HepG2 (cell line): Measurements from ENCODE around the gene BFSP1. TPM values are rescaled to one million over a fixed set of nuclear protein-coding genes. Genes with fewer than 3 reads are reported as not detected.

ENCODE experiments used
- MED13 ChIP-seq: sonication (generic); formaldehyde crosslinking; IDR thresholded peaks from 2 replicates; pipeline ENCODE4 v1.5.0; 2020; ENCODE audit warnings: missing genetic modification reagents
- ZNF124 ChIP-seq: sonication (generic); formaldehyde crosslinking; IDR thresholded peaks from 2 replicates; pipeline ENCODE4 v1.4.0; 2020; ENCODE audit warnings: missing genetic modification reagents
- ZSCAN25 ChIP-seq: sonication (generic); formaldehyde crosslinking; IDR thresholded peaks from 2 replicates; pipeline ENCODE4 v1.8.0; 2022; ENCODE audit warnings: mild to moderate bottlenecking, missing genetic modification reagents
- polyA plus RNA-seq, 8 experiments: library from polyadenylated mRNA; depleted of rRNA in 3 of 8; stranded (reverse) in 7 of 8; unstranded in 1 of 8; fragments of >200 nt; fragmentation: Illumina TruSeq in 4 of 8; extraction: Trizol in 4 of 8; gene quantifications; 2 replicates each; pipeline versions ENCODE4 v1.2.1 to v1.2.3, GENCODE V29; 2011 to 2016; ENCODE audit warnings: low read depth in 4 of 8, missing spikeins in 1 of 8, mixed read lengths in 1 of 8; ENCODE audit not compliant: insufficient read depth in 1 of 8
- total RNA-seq, 5 experiments: library from RNA; depleted of rRNA; stranded (reverse); fragments of >200 nt; fragmentation: Illumina TruSeq; extraction: Trizol; gene quantifications; 2 replicates each; pipeline ENCODE4 v1.2.3, GENCODE V29; 2016; ENCODE audit warnings: low read depth in 1 of 5
- TF ChIP-seq, protein P1 (sequence below), 2 experiments: sonication (generic) in 1 of 2; formaldehyde crosslinking in 1 of 2; IDR thresholded peaks; 2 replicates each; pipeline versions ENCODE4 v1.6.1 to v1.9.0; 2014 to 2022; ENCODE audit warnings: antibody characterized with exemption in 1 of 2, borderline replicate concordance in 1 of 2, inconsistent platforms in 1 of 2, low read depth in 1 of 2, missing genetic modification reagents in 1 of 2
- TF ChIP-seq, protein P2 (sequence below), 2 experiments: sonication (generic) in 1 of 2; formaldehyde crosslinking in 1 of 2; IDR thresholded peaks; 2 replicates each; pipeline versions ENCODE4 v1.5.1 to v1.6.1; 2011 to 2020; ENCODE audit warnings: borderline replicate concordance in 1 of 2, low read depth in 1 of 2, low read length in 1 of 2, mild to moderate bottlenecking in 1 of 2, missing genetic modification reagents in 1 of 2, moderate library complexity in 1 of 2
- TF ChIP-seq, protein P3 (sequence below): sonication (generic); formaldehyde crosslinking; IDR thresholded peaks from one replicate; pipeline ENCODE4 v1.5.1; 2020; ENCODE audit warnings: mild to moderate bottlenecking, missing genetic modification reagents; ENCODE audit errors: not compliant biosample characterization
- TF ChIP-seq, protein P4 (sequence below): sonication (generic); formaldehyde crosslinking; IDR thresholded peaks from 2 replicates; pipeline ENCODE4 v1.4.0; 2020; ENCODE audit warnings: missing genetic modification reagents

BFSP1 gene
- total and polyA plus RNA-seq, 2 of the 13 experiments (the other 11 are each of a cell fraction or from before 2014, with no cell fraction given) = 0.22 to 0.26 TPM

DNA sequence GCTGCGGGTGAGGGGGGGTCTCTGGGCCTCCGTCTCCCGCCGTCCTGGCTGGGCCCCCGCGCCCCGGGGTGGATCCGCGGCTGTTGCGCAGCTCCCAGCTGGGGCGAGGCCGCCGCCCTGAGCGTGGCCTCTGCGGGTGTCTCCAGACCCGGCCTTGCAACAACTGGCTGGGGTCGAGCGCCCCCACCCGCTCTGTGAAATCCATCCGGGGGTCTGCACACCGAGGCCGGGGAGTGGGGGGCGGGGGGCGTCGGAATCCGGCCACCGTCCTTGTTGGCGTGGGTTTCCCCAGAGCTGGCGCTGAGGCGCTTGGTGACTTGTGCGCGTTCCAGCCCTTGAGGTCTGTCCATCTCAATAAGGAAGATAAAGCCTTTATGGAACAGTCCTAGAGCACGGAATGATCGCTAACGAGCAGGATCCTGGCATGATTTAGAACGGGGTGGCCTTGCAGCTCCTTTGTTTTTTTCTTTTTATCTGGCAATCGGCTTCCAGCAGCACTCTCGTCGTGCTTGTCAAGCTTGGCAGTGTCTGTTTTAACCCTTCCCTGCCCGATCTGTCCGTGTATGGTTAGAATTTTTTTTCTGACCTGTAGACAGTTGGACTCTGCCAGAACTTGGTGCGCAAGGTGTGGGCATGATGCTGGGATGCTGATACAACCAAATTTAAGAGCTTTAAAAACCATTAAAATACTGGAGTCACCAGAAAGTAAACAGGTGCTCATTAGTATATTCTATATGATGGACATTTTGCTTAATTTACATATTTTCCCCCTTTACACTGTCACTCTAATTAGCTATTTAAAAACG is 39.4 kb upstream of the BFSP1 start (continued):
- TF ChIP-seq ZSCAN25 (no peak; the same call in 1 of the 2 replicates), MED13 (CRISPR knock-in tag) (no peak), ZNF124 (CRISPR knock-in tag) (no peak)
- TF ChIP-seq, protein P1, sequence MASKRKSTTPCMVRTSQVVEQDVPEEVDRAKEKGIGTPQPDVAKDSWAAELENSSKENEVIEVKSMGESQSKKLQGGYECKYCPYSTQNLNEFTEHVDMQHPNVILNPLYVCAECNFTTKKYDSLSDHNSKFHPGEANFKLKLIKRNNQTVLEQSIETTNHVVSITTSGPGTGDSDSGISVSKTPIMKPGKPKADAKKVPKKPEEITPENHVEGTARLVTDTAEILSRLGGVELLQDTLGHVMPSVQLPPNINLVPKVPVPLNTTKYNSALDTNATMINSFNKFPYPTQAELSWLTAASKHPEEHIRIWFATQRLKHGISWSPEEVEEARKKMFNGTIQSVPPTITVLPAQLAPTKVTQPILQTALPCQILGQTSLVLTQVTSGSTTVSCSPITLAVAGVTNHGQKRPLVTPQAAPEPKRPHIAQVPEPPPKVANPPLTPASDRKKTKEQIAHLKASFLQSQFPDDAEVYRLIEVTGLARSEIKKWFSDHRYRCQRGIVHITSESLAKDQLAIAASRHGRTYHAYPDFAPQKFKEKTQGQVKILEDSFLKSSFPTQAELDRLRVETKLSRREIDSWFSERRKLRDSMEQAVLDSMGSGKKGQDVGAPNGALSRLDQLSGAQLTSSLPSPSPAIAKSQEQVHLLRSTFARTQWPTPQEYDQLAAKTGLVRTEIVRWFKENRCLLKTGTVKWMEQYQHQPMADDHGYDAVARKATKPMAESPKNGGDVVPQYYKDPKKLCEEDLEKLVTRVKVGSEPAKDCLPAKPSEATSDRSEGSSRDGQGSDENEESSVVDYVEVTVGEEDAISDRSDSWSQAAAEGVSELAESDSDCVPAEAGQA (IDR thresholded peaks at IDR 0.05; ENCODE audit: low read depth) = no peak
- TF ChIP-seq, protein P1 (CRISPR knock-in tag; IDR thresholded peaks at IDR 0.05; ENCODE audit: borderline replicate concordance) = no peak
- TF ChIP-seq, protein P2, sequence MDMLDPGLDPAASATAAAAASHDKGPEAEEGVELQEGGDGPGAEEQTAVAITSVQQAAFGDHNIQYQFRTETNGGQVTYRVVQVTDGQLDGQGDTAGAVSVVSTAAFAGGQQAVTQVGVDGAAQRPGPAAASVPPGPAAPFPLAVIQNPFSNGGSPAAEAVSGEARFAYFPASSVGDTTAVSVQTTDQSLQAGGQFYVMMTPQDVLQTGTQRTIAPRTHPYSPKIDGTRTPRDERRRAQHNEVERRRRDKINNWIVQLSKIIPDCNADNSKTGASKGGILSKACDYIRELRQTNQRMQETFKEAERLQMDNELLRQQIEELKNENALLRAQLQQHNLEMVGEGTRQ (IDR thresholded peaks at IDR 0.05; ENCODE audit: low read depth, low read length) = no peak
- TF ChIP-seq, protein P2 (CRISPR knock-in tag; IDR thresholded peaks at IDR 0.05; ENCODE audit: borderline replicate concordance) = no peak
- TF ChIP-seq, protein P3, sequence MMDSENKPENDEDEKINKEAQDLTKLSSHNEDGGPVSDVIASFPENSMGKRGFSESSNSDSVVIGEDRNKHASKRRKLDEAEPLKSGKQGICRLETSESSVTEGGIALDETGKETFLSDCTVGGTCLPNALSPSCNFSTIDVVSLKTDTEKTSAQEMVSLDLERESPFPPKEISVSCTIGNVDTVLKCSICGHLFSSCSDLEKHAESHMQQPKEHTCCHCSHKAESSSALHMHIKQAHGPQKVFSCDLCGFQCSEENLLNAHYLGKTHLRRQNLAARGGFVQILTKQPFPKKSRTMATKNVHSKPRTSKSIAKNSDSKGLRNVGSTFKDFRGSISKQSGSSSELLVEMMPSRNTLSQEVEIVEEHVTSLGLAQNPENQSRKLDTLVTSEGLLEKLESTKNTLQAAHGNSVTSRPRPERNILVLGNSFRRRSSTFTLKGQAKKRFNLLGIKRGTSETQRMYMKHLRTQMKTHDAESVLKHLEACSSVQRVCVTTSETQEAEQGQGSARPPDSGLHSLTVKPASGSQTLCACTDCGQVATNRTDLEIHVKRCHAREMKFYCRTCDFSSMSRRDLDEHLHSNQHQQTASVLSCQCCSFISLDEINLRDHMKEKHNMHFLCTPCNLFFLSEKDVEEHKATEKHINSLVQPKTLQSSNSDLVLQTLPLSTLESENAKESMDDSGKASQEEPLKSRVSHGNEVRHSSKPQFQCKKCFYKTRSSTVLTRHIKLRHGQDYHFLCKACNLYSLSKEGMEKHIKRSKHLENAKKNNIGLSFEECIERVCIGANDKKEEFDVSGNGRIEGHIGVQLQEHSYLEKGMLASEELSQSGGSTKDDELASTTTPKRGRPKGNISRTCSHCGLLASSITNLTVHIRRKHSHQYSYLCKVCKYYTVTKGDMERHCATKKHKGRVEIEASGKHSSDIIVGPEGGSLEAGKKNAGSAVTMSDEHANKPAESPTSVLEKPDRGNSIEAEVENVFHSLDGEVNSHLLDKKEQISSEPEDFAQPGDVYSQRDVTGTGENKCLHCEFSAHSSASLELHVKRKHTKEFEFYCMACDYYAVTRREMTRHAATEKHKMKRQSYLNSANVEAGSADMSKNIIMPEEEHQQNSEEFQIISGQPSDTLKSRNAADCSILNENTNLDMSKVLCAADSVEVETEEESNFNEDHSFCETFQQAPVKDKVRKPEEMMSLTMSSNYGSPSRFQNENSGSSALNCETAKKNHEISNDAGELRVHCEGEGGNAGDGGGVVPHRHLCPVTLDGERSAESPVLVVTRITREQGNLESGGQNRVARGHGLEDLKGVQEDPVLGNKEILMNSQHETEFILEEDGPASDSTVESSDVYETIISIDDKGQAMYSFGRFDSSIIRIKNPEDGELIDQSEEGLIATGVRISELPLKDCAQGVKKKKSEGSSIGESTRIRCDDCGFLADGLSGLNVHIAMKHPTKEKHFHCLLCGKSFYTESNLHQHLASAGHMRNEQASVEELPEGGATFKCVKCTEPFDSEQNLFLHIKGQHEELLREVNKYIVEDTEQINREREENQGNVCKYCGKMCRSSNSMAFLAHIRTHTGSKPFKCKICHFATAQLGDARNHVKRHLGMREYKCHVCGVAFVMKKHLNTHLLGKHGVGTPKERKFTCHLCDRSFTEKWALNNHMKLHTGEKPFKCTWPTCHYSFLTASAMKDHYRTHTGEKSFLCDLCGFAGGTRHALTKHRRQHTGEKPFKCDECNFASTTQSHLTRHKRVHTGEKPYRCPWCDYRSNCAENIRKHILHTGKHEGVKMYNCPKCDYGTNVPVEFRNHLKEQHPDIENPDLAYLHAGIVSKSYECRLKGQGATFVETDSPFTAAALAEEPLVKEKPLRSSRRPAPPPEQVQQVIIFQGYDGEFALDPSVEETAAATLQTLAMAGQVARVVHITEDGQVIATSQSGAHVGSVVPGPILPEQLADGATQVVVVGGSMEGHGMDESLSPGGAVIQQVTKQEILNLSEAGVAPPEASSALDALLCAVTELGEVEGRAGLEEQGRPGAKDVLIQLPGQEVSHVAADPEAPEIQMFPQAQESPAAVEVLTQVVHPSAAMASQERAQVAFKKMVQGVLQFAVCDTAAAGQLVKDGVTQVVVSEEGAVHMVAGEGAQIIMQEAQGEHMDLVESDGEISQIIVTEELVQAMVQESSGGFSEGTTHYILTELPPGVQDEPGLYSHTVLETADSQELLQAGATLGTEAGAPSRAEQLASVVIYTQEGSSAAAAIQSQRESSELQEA (CRISPR knock-in tag) = peak; percentile 67
- TF ChIP-seq, protein P4, sequence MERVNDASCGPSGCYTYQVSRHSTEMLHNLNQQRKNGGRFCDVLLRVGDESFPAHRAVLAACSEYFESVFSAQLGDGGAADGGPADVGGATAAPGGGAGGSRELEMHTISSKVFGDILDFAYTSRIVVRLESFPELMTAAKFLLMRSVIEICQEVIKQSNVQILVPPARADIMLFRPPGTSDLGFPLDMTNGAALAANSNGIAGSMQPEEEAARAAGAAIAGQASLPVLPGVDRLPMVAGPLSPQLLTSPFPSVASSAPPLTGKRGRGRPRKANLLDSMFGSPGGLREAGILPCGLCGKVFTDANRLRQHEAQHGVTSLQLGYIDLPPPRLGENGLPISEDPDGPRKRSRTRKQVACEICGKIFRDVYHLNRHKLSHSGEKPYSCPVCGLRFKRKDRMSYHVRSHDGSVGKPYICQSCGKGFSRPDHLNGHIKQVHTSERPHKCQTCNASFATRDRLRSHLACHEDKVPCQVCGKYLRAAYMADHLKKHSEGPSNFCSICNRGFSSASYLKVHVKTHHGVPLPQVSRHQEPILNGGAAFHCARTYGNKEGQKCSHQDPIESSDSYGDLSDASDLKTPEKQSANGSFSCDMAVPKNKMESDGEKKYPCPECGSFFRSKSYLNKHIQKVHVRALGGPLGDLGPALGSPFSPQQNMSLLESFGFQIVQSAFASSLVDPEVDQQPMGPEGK (CRISPR knock-in tag) = peak; percentile 3; the same call in 1 of the 2 replicates
